Activated CD4-positive, alpha-beta T cell treated with anti-CD3 and anti-CD28 coated beads for 36 hours (primary cell): Measurements from ENCODE around the gene GDPD5. TPM values are rescaled to one million over a fixed set of nuclear protein-coding genes. Genes with fewer than 3 reads are reported as not detected.
A peak's percentile ranks its signal among the peaks of the same experiment; 100 is the strongest.

Source experiments
- ATAC-seq: fragments of 200-7000 bp; cut with Tn5 transposase; one replicate; pipeline ENCODE4 v1.10.0; 2021; ENCODE audit warnings: mild to moderate bottlenecking, moderate library complexity
- CTCF ChIA-PET: fragments of 350-600 bp; sonication (Branson Sonifier 250); formaldehyde crosslinking; loops from one replicate; lab custom pipeline; 2021; ENCODE audit warnings: antibody characterized with exemption; lab: Charles Lee
- POLR2A ChIA-PET: fragments of 350-600 bp; sonication (Branson Sonifier 250); formaldehyde crosslinking; loops from one replicate; lab custom pipeline; 2021; ENCODE audit warnings: antibody characterized with exemption, inconsistent platforms; lab: Charles Lee
- DNase-seq: peaks from one replicate; pipeline ENCODE4 v3.0.0-alpha.2; 2020
- H3K27ac Mint-ChIP-seq: one replicate; pipeline ENCODE4 v1.8.0; 2021; ENCODE audit warnings: mixed read lengths
- H3K27me3 Mint-ChIP-seq: one replicate; pipeline ENCODE4 v1.8.0; 2021; ENCODE audit warnings: mixed read lengths
- H3K36me3 Mint-ChIP-seq: one replicate; pipeline ENCODE4 v1.8.0; 2021; ENCODE audit warnings: low read depth, mixed read lengths
- H3K4me1 Mint-ChIP-seq: one replicate; pipeline ENCODE4 v1.8.0; 2021; ENCODE audit warnings: mixed read lengths
- H3K4me3 Mint-ChIP-seq: one replicate; pipeline ENCODE4 v1.8.0; 2021; ENCODE audit warnings: mild to moderate bottlenecking, moderate library complexity, mixed read lengths
- H3K9me3 Mint-ChIP-seq: one replicate; pipeline ENCODE4 v1.8.0; 2021; ENCODE audit warnings: low read depth, mixed read lengths
- intact Hi-C, 2 experiments: fragments of 100-400 bp; cut with DNase I in 1 of 2; cut with micrococcal nuclease in 1 of 2; formaldehyde crosslinking; loops; one replicate each; pipeline versions ENCODE4 v1.14.2 to v1.15.1; 2022 to 2024; cut with DNase I, micrococcal nuclease
- total RNA-seq, 2 experiments: library from RNA; stranded (reverse); gene quantifications; one replicate each; pipeline ENCODE4 v1.2.3, GENCODE V29; 2021

The GDPD5 gene
- total RNA-seq, 2 experiments from 2014 or later: 16.8 to 22.0 TPM

DNA sequence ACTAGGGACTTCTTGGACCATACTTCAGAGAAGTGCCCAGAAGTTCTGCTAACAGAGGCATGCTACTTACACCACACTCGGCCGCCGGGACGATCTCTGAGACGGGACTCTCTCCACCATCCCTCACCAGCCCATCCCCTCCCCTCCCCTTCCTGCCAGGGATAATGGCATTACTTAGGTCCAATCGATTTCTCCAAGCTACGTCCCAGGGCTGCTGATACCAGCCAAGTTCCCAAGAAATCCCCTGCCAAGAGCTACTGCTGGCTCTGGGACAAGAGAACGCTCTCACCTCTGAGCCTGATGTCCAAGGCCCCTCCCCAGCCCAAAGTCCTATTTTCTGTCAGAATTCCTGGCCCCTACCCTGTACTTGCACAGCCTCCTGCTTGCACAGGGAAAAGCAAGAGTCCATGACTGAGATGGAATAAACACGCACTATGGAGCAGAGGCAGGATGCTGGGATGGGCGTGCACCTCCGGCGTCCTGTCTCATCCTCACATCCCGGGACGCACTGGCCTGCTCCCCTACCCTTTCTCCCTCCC lies 42.7 kb downstream of the GDPD5 start:
- Mint-ChIP-seq H3K27me3 (no peaks in the 10 kb centered on the region), H3K4me1 (no peaks in the 10 kb centered on the region), H3K27ac (no peak overlapping the region), H3K9me3 (no peaks in the 10 kb centered on the region), H3K4me3 (no peak overlapping the region), H3K36me3 (no peaks in the 10 kb centered on the region)
- no peak for DNase-seq
- ATAC-seq: no peak
- POLR2A ChIA-PET: no interaction called here
- CTCF ChIA-PET: no interaction called here
- intact Hi-C loops: no loop called here

DNA sequence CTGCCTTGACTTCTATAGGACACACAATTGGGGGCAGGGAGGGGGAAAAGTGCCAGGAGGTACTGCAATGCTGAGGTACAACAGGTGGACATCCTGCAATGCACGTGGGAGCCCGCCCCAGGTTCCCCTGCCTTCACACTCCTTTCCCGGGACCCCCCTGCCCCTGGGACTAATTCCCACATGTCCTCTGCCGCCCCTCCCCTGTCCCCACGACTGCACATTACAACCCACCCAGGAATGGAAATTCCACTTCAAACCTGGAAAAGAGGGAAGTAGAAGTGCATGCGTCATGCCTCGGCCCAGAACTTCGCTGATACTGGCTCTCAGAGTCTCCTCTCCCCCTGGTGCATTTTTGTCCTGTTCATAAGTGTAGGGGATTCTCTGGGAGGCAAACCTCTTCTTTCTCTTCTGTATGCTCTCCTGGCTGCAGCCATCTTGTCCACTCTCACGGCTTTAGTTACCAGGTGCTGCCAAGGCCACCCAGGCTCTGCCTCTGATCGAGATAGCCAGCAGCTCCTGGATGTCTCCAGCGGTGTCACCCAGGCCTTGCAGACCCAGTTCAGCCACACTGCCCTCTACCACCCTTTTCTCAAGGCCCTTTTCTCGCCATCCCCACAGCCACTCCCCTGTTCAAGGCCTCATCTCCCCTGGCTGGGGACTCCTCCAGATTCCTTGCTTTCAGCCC lies 43.7 kb downstream of the GDPD5 start:
- Mint-ChIP-seq H3K4me1 (no peaks in the 10 kb centered on the region), H3K27ac (no peak overlapping the region), H3K9me3 (no peaks in the 10 kb centered on the region), H3K27me3 (no peaks in the 10 kb centered on the region), H3K36me3 (no peaks in the 10 kb centered on the region), H3K4me3 (no peak overlapping the region)
- ChIA-PET CTCF (no interaction called here), POLR2A (no interaction called here)
- DNase-seq (no peak), ATAC-seq (no peak)
- intact Hi-C loops: no loop called here

DNA sequence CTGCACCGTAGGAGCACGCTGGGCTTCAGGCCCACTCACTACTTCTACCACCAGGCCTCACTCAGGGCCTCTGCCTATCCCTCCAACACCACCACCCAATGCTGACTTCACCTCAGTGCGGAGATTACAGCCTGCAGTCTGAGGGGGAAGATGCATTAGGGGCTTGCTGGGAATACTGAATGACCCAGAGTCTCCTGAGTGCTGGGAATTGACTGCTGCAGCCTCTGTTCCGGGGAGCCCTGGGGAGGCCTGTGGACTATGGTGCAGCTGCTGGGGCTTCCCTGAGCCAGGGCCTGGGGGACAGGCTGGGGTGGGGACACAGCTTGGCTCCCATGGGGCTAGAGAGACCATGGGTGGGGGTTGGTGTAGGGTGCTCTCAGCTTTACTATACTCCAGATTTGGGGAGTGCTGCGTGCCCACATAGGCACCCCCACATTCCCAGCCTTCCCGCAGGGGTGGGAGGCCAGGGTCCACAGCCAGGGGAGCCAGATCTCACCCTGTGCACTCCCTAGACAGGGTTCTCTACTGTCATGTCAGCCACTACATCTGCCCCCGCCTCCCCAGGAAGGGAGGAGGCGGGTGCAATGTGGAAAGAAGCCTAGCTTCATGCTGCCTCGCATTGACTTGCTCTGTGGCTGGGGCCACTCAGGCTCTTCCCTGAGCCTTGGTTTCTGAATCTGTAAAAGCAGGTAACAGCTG lies 44.4 kb downstream of the GDPD5 start:
- Mint-ChIP-seq H3K4me1 (no peaks in the 10 kb centered on the region), H3K27me3 (no peaks in the 10 kb centered on the region), H3K9me3 (no peaks in the 10 kb centered on the region), H3K27ac (no peak overlapping the region), H3K4me3 (no peak overlapping the region), H3K36me3 (no peaks in the 10 kb centered on the region)
- ChIA-PET CTCF (interaction anchor here (0.5 kb wide), 1 partner anchor 214 kb away, joined by 4 read pairs; no protein-coding TSS in a partner anchor), POLR2A (no interaction called here)
- ATAC-seq: no peak
- DNase-seq: no peak
- intact Hi-C loops: no loop called here

DNA sequence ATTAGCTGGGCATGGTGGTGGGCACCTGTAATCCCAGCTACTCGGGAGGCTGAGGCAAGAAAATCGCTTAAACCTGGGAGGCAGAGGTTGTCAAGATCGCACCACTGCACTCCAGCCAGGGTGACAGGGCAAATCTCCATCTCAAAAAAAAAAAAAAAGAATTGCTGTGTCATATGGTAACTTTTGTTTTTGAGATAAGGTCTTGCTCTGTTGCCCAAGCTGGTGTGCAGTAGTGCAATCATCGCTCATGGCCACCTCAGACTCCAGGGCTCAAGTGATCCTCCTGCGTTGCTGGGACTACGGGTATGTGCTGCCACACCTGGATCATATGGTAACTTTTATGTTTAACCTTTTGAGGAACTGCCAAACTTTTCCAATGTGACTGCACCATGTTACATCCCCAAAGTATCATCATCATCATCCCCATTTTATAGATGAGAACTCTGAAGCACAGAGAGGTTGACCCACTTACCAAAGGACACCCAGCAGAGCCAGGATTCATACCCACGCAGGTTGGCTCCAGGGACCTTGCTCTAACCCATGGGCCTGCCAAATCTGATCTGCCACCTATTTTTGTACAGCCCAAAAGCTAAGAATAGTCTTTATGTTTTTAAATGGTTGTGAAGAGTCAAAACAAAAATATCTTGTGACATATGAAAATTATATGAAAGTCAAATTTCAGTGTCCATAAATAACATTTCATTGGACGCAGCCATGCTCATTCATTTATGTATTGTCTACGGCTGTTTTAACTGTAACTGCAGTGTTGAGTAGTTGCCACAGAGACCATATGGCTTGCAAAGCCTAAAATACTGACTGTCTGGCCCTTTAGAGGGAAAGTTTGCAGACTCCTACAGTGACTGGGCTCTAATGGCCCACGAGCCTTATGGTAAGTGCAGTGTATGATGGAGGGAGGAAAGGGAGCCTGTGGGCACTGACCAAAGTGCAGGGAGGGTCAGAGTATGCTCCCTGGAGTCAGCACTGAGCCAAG lies 45.3 kb downstream of the GDPD5 start:
- Mint-ChIP-seq H3K4me1 (peaks cover 8% of the 10 kb centered on the region), H3K27me3 (no peaks in the 10 kb centered on the region), H3K4me3 (no peak overlapping the region), H3K36me3 (no peaks in the 10 kb centered on the region), H3K9me3 (no peaks in the 10 kb centered on the region), H3K27ac (no peak overlapping the region)
- CTCF ChIA-PET: interaction anchor here (0.5 to 0.6 kb wide), 2 partner anchors 135 to 215 kb away, joined by 3 to 4 read pairs; no protein-coding TSS in a partner anchor
- ATAC-seq: no peak
- POLR2A ChIA-PET: no interaction called here
- intact Hi-C loops: no loop called here
- DNase-seq: no peak

DNA sequence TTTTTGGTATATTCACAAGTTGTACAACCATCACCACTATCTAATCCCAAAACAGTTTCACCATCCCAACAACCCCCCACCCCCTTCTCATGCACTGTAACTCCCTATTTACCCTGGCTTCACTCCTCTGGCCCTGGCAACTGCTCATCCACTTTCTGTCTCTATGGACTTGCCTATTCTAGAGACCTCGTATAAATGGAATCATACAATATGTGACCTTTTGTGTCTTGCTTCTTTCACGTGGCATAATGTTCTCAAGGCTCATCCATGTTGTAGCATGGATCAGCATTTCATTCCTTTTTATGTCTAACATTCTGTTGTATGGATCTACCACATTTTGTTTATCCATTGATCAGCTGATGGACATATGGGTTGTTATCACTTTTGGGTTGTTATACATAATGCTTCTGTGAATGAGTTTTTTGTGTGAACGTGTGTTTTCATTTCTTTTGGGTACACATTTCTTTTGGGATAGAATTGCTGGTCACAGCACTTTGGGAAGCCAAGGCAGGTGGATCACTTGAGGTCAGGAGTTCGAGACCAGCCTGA lies 46.1 kb downstream of the GDPD5 start:
- no peaks in the 10 kb centered on the region for H3K27me3 Mint-ChIP-seq
- intact Hi-C loops: no loop called here
- peaks cover 16% of the 10 kb centered on the region for H3K4me1 Mint-ChIP-seq
- no peak overlapping the region for H3K4me3 Mint-ChIP-seq
- CTCF ChIA-PET: interaction anchor here (0.6 kb wide), 1 partner anchor 134 kb away, joined by 3 read pairs; no protein-coding TSS in a partner anchor
- H3K27ac Mint-ChIP-seq: no peak overlapping the region
- POLR2A ChIA-PET: no interaction called here
- DNase-seq (no peak), ATAC-seq (no peak)
- H3K9me3 Mint-ChIP-seq: no peaks in the 10 kb centered on the region
- no peaks in the 10 kb centered on the region for H3K36me3 Mint-ChIP-seq

DNA sequence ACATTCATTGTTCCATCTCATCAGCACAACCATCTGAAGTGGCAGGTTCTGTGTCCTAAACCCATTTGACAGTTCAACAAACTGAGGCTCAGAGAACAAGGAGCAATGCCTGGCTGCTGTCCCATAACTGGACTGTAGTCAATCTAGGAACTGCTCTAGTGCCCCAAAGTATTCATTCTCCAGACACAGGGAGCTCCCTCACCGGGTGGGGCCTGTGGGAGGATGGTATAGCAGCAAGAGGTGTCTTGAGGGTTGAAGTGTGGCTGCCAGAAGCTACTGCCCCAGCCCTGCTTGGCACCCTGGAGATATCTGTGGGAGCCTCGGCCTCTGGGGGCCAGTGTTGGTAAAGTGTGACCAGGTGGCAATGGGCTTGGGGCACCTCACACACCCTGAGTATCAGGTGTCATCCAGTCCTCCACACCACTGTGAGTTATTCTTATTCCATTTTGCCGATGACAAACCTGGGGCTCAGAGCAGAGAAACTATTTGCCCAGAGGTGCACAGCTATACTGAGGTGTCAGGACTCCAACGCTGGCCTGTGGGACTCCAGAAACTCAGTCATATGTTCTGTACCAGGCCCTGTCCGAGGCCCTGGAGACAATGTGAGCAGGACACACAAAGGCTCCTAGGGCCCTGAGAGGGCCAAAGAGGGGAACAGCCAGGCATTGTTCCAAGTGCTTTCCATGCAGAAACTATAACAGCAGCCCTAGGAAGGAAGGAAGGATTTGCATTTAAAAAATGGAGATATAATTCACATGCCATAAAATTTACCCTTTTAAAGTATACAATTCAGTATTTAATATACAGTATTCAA lies 46.8 kb downstream of the GDPD5 start:
- Mint-ChIP-seq H3K27me3 (no peaks in the 10 kb centered on the region), H3K4me1 (peaks cover 17% of the 10 kb centered on the region), H3K36me3 (no peaks in the 10 kb centered on the region), H3K4me3 (no peak overlapping the region), H3K9me3 (no peaks in the 10 kb centered on the region), H3K27ac (no peak overlapping the region)
- intact Hi-C loops: no loop called here
- CTCF ChIA-PET: interaction anchor here (1.4 to 1.8 kb wide), 2 partner anchors 26 to 28 kb away, joined by 3 to 4 read pairs; no protein-coding TSS in a partner anchor
- ATAC-seq: no peak
- POLR2A ChIA-PET: no interaction called here
- DNase-seq: no peak

DNA sequence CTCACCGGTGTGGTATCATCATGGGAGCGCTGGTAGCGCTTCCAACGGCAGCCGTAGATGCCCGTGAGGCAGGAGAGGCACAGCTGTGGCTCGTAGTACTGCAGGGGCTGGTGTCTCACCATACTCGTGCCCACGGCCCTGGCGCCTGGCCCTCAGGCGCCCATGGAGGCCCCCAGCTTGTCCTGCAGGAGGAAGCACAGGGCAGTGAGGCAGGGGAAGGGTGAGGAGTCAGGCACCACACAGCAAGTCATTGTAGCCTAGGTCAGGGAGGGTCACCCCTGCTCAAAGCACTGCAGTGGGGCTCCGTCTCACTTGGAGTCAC lies 48.2 kb downstream of the GDPD5 start:
- Mint-ChIP-seq H3K9me3 (no peaks in the 10 kb centered on the region), H3K4me3 (no peak overlapping the region), H3K27ac (no peak overlapping the region), H3K36me3 (peaks cover under 1% of the 10 kb centered on the region), H3K27me3 (no peaks in the 10 kb centered on the region), H3K4me1 (peaks cover 17% of the 10 kb centered on the region)
- ChIA-PET CTCF (interaction anchor here (0.6 to 1.8 kb wide), 3 partner anchors 26 to 1180 kb away, joined by 3 to 4 read pairs (median 4); no protein-coding TSS in a partner anchor), POLR2A (no interaction called here)
- ATAC-seq (no peak), DNase-seq (no peak)
- intact Hi-C loops: no loop called here

DNA sequence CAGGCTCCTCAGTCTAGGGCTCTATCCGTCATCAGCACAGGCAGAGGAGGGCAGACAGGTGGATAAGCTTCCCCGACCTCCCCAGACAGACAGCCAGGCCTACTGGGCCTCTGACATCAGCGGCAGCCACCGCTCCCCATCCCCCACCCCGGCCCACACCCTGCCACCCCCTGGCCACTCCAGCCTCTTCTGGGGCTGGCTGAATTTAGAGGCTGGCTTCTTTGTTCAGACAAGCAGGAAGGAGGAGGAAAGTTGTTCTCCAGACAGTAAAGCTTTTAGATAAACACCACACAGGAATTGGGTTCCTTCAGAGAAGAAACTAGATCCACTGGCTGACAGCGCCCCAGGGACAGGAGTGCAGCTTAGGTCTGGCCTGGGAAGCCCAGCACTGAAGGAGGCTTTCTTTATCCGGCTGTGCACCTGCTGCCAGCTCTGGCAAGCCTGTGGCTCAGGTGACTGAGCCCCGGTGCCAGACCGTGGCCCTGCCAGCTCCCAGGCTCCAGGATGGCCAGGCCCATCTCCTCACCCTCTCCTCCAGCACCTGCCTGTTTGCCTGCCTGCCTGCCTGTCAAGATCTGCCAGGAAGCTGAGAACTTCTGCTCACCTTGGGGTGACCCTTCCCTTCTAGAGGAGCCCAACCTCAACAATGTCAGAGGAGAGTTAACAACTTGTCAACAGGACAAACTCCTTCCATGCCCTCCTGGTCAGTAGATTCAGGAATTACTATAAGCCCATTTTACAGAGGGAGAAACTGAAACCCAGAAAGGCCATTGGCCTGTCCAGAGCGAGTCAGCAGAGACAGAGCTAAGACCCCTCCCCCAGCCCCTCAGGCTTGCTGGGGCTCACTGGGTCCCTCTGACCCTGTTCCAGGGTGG lies 48.8 kb downstream of the GDPD5 start:
- Mint-ChIP-seq H3K4me1 (peaks cover 17% of the 10 kb centered on the region), H3K27ac (peak overlapping the region; percentile 39), H3K27me3 (no peaks in the 10 kb centered on the region), H3K4me3 (no peak overlapping the region), H3K9me3 (no peaks in the 10 kb centered on the region), H3K36me3 (peaks cover 2% of the 10 kb centered on the region)
- CTCF ChIA-PET: interaction anchor here (0.7 to 2.1 kb wide), 3 partner anchors 26 to 61 kb away, joined by 3 to 6 read pairs (median 3); no protein-coding TSS in a partner anchor
- intact Hi-C loops: no loop called here
- ATAC-seq: no peak
- no peak for DNase-seq
- POLR2A ChIA-PET: interaction anchor here (0.5 kb wide), 1 partner anchor 18 kb away, joined by 5 read pairs; no protein-coding TSS in a partner anchor

DNA sequence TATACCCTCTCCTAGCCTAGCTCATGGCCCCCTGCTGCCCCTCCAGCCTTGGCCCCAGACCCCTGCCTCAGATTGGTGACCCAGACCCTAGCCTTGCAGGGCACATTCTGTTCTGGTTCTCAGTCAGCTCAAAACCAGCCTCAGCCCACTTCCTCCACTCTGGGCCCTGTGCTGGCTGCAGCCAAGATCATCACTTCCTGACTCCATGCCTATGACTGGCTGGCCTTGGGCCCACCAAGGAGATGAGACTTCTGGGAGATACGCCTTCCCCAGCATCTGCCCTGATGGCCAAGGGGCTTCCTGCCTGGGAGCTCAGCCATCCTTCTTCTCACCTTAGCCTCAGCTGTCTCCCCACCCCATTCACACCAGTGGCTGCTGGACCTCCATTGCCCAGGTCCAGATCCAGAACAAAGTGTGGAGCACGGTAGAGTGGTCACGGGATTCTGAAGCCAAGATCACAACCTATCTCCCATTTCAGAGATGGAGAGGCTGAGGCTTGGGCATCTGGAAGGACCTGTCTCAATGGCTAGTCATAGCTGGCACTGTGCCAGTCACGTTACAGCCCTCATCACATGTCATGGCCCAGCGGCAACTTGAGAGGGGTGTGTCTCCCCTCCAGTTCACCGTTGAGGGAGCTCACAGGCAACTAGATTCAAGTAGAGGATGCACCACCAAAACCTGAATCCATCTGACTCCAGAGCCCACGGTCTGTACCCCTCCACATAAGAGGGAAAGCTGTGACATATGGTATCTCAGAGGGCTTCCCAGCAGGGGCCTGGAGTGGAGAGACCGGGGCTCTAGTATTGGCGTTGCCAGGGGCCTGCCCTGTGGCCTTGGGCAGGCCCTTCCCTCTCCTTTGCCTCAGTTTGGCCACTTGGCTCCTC lies 49.7 kb downstream of the GDPD5 start:
- DNase-seq: peak; percentile 58
- Mint-ChIP-seq H3K4me1 (peaks cover 17% of the 10 kb centered on the region), H3K27me3 (no peaks in the 10 kb centered on the region), H3K36me3 (peaks cover 2% of the 10 kb centered on the region), H3K27ac (peak overlapping the region; percentile 76), H3K4me3 (no peak overlapping the region), H3K9me3 (no peaks in the 10 kb centered on the region)
- ATAC-seq: peak; percentile 84
- intact Hi-C loops: loop anchor here in 1 of 2 experiments (1.0 kb wide), 1 partner anchor 49 kb away; the partner anchor contains the start of gene GDPD5
- ChIA-PET POLR2A (interaction anchor here (0.5 to 1.0 kb wide), 2 partner anchors 17 to 46 kb away, joined by 3 to 5 read pairs; no protein-coding TSS in a partner anchor), CTCF (interaction anchor here (0.8 to 2.1 kb wide), 3 partner anchors 25 to 287 kb away, joined by 3 to 6 read pairs (median 3); no protein-coding TSS in a partner anchor)
